H1 (cell line): ENCODE measurements around the gene SUCNR1. TPM values are rescaled to one million over a fixed set of nuclear protein-coding genes. Genes with fewer than 3 reads are reported as not detected.

Source experiments
- CTCF ChIA-PET: fragments of 300-600 bp; sonication (Branson Sonifier 250); formaldehyde crosslinking; loops from one replicate; lab custom pipeline; 2021; ENCODE audit not compliant: partially characterized antibody; lab: Charles Lee
- POLR2A ChIA-PET: fragments of 300-600 bp; sonication (Branson Sonifier 250); formaldehyde crosslinking; loops from one replicate; lab custom pipeline; 2021; ENCODE audit warnings: inconsistent platforms; ENCODE audit not compliant: partially characterized antibody; lab: Charles Lee
- DNase-seq, 2 experiments: peaks; one replicate each; pipeline versions ENCODE4 v3.0.0 to v3.0.0-alpha.2; 2010 to 2022; ENCODE audit warnings: low spot score in 2 of 2, low read depth in 1 of 2, mixed read lengths in 1 of 2
- FAIRE-seq: peaks from 2 replicates; lab custom pipeline; 2011; peaks lifted over from hg19 to GRCh38; lab: Jason Lieb, UNC
- H2AFZ ChIP-seq: 2 replicates; pipeline ENCODE4 v1.8.1; 2012; ENCODE audit warnings: low read length, inconsistent platforms
- H2AK5ac ChIP-seq: 2 replicates; pipeline ENCODE4 v1.6.1; 2013; ENCODE audit warnings: low read depth, low read length
- H2BK120ac ChIP-seq: replicated peaks from 2 replicates; pipeline ENCODE3; 2013; ENCODE audit warnings: low read depth, low read length, inconsistent platforms
- H2BK12ac ChIP-seq: 2 replicates; pipeline ENCODE4 v1.6.1; 2013; ENCODE audit warnings: low read depth, low read length
- H2BK15ac ChIP-seq: 2 replicates; pipeline ENCODE4 v1.6.1; 2013; ENCODE audit warnings: low read length
- H2BK20ac ChIP-seq: 2 replicates; pipeline ENCODE4 v1.6.1; 2013; ENCODE audit warnings: low read length
- H2BK5ac ChIP-seq: 2 replicates; pipeline ENCODE4 v1.6.1; 2013; ENCODE audit warnings: low read depth, low read length
- H3K14ac ChIP-seq: 2 replicates; pipeline ENCODE4 v1.6.1; 2013; ENCODE audit warnings: inconsistent platforms; ENCODE audit not compliant: insufficient read length
- H3K18ac ChIP-seq: 2 replicates; pipeline ENCODE4 v1.6.1; 2013; ENCODE audit warnings: low read length; ENCODE audit errors: extremely low read depth
- H3K23ac ChIP-seq: 2 replicates; pipeline ENCODE4 v1.6.1; 2013; ENCODE audit warnings: inconsistent platforms; ENCODE audit not compliant: insufficient read length
- H3K23me2 ChIP-seq: 2 replicates; pipeline ENCODE4 v1.6.1; 2013; ENCODE audit warnings: low read depth, low read length
- H3K27ac ChIP-seq: 2 replicates; pipeline ENCODE4 v1.6.1; 2011; ENCODE audit warnings: low read depth, low read length, inconsistent platforms
- H3K27me3 ChIP-seq, 4 experiments: replicated peaks in 1 of 4; 1 replicate in 1 of 4; 2 replicates in 3 of 4; pipeline versions ENCODE4 v1.6.1 to v1.8.1; 2011 to 2013; ENCODE audit warnings: low read length in 3 of 4, mild to moderate bottlenecking in 3 of 4, inconsistent platforms in 2 of 4, mixed read lengths in 2 of 4, moderate library complexity in 1 of 4; ENCODE audit not compliant: control insufficient read depth in 3 of 4, insufficient read depth in 3 of 4; ENCODE audit errors: extremely low read depth in 1 of 4
- H3K36me3 ChIP-seq, 4 experiments: 2 replicates each; pipeline versions ENCODE4 v1.6.1 to v1.8.1; 2011 to 2013; ENCODE audit warnings: mild to moderate bottlenecking in 4 of 4, low read length in 3 of 4, moderate library complexity in 2 of 4, control low read depth in 1 of 4, inconsistent platforms in 1 of 4; ENCODE audit not compliant: insufficient read depth in 4 of 4, control insufficient read depth in 2 of 4
- H3K4ac ChIP-seq: replicated peaks from 2 replicates; pipeline ENCODE3; 2013; ENCODE audit warnings: low read length, low read depth, mixed read lengths, inconsistent platforms; ENCODE audit not compliant: insufficient read length
- H3K4me1 ChIP-seq, 4 experiments: replicated peaks in 1 of 4; 1 replicate in 1 of 4; 2 replicates in 3 of 4; pipeline versions ENCODE4 v1.6.1 to v1.8.1; 2011 to 2013; ENCODE audit warnings: low read length in 3 of 4, inconsistent platforms in 2 of 4, mixed read lengths in 1 of 4; ENCODE audit not compliant: insufficient read depth in 4 of 4, control insufficient read depth in 3 of 4
- H3K4me2 ChIP-seq, 2 experiments: 2 replicates each; pipeline versions ENCODE4 v1.6.1 to v1.8.1; 2011 to 2013; ENCODE audit warnings: low read depth in 2 of 2, low read length in 2 of 2, control low read depth in 1 of 2, inconsistent platforms in 1 of 2, mild to moderate bottlenecking in 1 of 2; ENCODE audit not compliant: insufficient read depth in 1 of 2
- H3K4me3 ChIP-seq, 4 experiments: fragments of 200-600, 300-600 bp in 1 of 4; sonication (generic), shearing (Covaris generic), sonication (Bioruptor Twin) in 1 of 4; 2 replicates each; pipeline versions ENCODE4 v1.5.1 to v1.8.1; 2011 to 2016; ENCODE audit warnings: low read length in 4 of 4, low read depth in 3 of 4, control low read depth in 2 of 4, inconsistent platforms in 2 of 4, mild to moderate bottlenecking in 2 of 4, mixed read lengths in 1 of 4, moderate library complexity in 1 of 4; ENCODE audit not compliant: insufficient read depth in 2 of 4; ENCODE audit errors: extremely low read depth in 1 of 4
- H3K56ac ChIP-seq: replicated peaks from 2 replicates; pipeline ENCODE3; 2013; ENCODE audit warnings: low read depth, mild to moderate bottlenecking, mixed read lengths, low read length, inconsistent platforms; ENCODE audit not compliant: insufficient read length
- H3K79me1 ChIP-seq: 2 replicates; pipeline ENCODE4 v1.6.1; 2013; ENCODE audit warnings: low read depth, low read length, control low read depth
- H3K79me2 ChIP-seq, 2 experiments: 2 replicates each; pipeline versions ENCODE4 v1.6.1 to v1.8.1; 2012 to 2013; ENCODE audit warnings: low read length in 2 of 2, mild to moderate bottlenecking in 2 of 2, inconsistent platforms in 1 of 2; ENCODE audit not compliant: insufficient read depth in 2 of 2, control insufficient read depth in 1 of 2
- H3K9ac ChIP-seq, 4 experiments: replicated peaks in 1 of 4; 1 replicate in 1 of 4; 2 replicates in 3 of 4; pipeline versions ENCODE4 v1.6.1 to v1.8.1; 2011 to 2013; ENCODE audit warnings: low read depth in 3 of 4, low read length in 3 of 4, control low read depth in 2 of 4, mild to moderate bottlenecking in 2 of 4, moderate library complexity in 2 of 4, inconsistent platforms in 1 of 4; ENCODE audit errors: extremely low read depth in 1 of 4
- H3K9me3 ChIP-seq, 2 experiments: 2 replicates each; pipeline versions ENCODE4 v1.6.1 to v1.8.1; 2012 to 2013; ENCODE audit warnings: mild to moderate bottlenecking in 2 of 2, moderate library complexity in 2 of 2, control low read depth in 1 of 2, inconsistent platforms in 1 of 2, low read depth in 1 of 2, low read length in 1 of 2, mixed read lengths in 1 of 2; ENCODE audit not compliant: insufficient read depth in 2 of 2
- H4K20me1 ChIP-seq, 2 experiments: replicated peaks in 1 of 2; 2 replicates each; pipeline versions ENCODE3 to v1.8.1; 2011 to 2013; ENCODE audit warnings: inconsistent platforms in 2 of 2, low read length in 2 of 2, mild to moderate bottlenecking in 1 of 2; ENCODE audit not compliant: insufficient read depth in 2 of 2, control insufficient read depth in 1 of 2
- H4K5ac ChIP-seq: 2 replicates; pipeline ENCODE4 v1.6.1; 2013; ENCODE audit warnings: low read length, low read depth, mixed read lengths, inconsistent platforms; ENCODE audit not compliant: insufficient read length
- H4K8ac ChIP-seq: 2 replicates; pipeline ENCODE4 v1.8.0; 2013; ENCODE audit warnings: mild to moderate bottlenecking, moderate library complexity, low read length, inconsistent platforms; ENCODE audit not compliant: insufficient read depth; ENCODE audit errors: extremely low read depth
- H4K91ac ChIP-seq: replicated peaks from 2 replicates; pipeline ENCODE3; 2013; ENCODE audit warnings: low read length, mixed read lengths, inconsistent platforms; ENCODE audit not compliant: insufficient read length
- CBX8 ChIP-seq: fragments of 300-800, 300-1000 bp; sonication (generic); IDR thresholded peaks from 2 replicates; pipeline ENCODE4 v1.7.1; 2016; ENCODE audit warnings: low read depth, low read length, borderline replicate concordance
- GABPA ChIP-seq: IDR thresholded peaks from 2 replicates; pipeline ENCODE4 v1.6.1; 2011; ENCODE audit warnings: mild to moderate bottlenecking, low read length, moderate library complexity, borderline replicate concordance; ENCODE audit not compliant: insufficient read depth
- GTF2F1 ChIP-seq: IDR thresholded peaks from 2 replicates; pipeline ENCODE4 v1.6.1; 2012; ENCODE audit warnings: low read depth, low read length, improper control_type of control experiment, borderline replicate concordance
- JUN ChIP-seq: IDR thresholded peaks from 2 replicates; pipeline ENCODE4 v1.6.1; 2011; ENCODE audit warnings: low read depth, mild to moderate bottlenecking, improper control_type of control experiment, low read length
- JUND ChIP-seq: IDR thresholded peaks from 2 replicates; pipeline ENCODE4 v1.6.1; 2011; ENCODE audit warnings: mild to moderate bottlenecking, improper control_type of control experiment, low read length
- POLR2AphosphoS5 ChIP-seq: IDR thresholded peaks from 2 replicates; pipeline ENCODE4 v1.6.1; 2011; ENCODE audit warnings: low read depth, low read length
- SIN3A ChIP-seq, 2 experiments: IDR thresholded peaks in 1 of 2; conservative IDR thresholded peaks in 1 of 2; 2 replicates each; pipeline ENCODE4 v1.6.1; 2011 to 2012; ENCODE audit warnings: low read length in 2 of 2, improper control_type of control experiment in 1 of 2, low read depth in 1 of 2, mild to moderate bottlenecking in 1 of 2
- SIX5 ChIP-seq: IDR thresholded peaks from 2 replicates; pipeline ENCODE4 v1.6.1; 2011; ENCODE audit warnings: mild to moderate bottlenecking, low read depth, low read length
- SP2 ChIP-seq: IDR thresholded peaks from 2 replicates; pipeline ENCODE4 v1.6.1; 2012; ENCODE audit warnings: mild to moderate bottlenecking, low read length, inconsistent platforms
- TAF1 ChIP-seq: IDR thresholded peaks from 2 replicates; pipeline ENCODE4 v1.6.1; 2011; ENCODE audit warnings: mild to moderate bottlenecking, low read depth, low read length
- WGBS, 2 experiments: shearing (Covaris generic) in 1 of 2; methylation state at CpG; one replicate each; pipeline versions ENCODE4 v1.1.6 to v1.1.7; 2013 to 2015; ENCODE audit warnings: low lambda C conversion rate in 2 of 2, mixed read lengths in 2 of 2, inconsistent platforms in 1 of 2, low coverage in 1 of 2, missing lambda C conversion rate in 1 of 2; ENCODE audit not compliant: insufficient replicate concordance in 2 of 2, insufficient coverage in 1 of 2, insufficient read length in 1 of 2; ENCODE audit errors: extremely low coverage in 1 of 2, missing lambda C conversion rate in 1 of 2; 5-methylcytosine and 5-hydroxymethylcytosine counted together
- polyA plus RNA-seq, 7 experiments: library from polyadenylated mRNA; depleted of rRNA in 3 of 7; stranded (reverse) in 5 of 7; unstranded in 2 of 7; fragments of >200 nt in 5 of 7; fragments of 200-250 nt in 2 of 7; gene quantifications; 1 replicate in 5 of 7; 2 replicates in 1 of 7; 4 replicates in 1 of 7; pipeline versions ENCODE4 v1.2.1 to v1.2.3, GENCODE V29; 2011 to 2013; ENCODE audit warnings: missing spikeins in 2 of 7, mixed read lengths in 2 of 7
- total RNA-seq: library from RNA; stranded (reverse); fragmentation: NEBNext Ultra II Directional; extraction: Animal tissue kit (Norgen Biotek cat#: 25700); gene quantifications from 2 replicates; pipeline ENCODE4 v1.2.1, GENCODE V29; 2021
- TF ChIP-seq, protein P1 (sequence below): IDR thresholded peaks from 2 replicates; pipeline ENCODE4 v1.6.1; 2012; ENCODE audit warnings: low read length, inconsistent platforms

The SUCNR1 gene
- total and polyA plus RNA-seq, 2 of the 8 experiments (the other 6 are each of a cell fraction or from before 2014, with no cell fraction given) = not detected

DNA sequence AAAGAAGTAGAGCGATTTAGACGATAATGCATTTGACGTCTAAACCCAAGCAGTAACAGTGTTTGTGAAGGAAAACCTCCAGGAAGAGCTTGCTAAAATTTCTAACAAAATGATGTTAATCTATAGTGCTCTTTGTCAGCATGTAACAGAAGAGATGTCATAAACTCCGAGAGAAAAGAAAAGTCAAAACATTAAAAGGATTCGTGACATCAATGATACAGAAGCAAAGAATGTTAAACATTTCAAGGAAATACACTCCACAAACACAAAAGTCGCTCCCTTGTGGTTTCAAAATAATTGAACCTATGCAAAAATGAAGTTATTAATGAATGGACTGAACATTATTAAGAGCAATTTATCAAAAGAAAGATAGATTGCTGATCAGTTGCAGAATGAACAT is 31.6 kb upstream of the SUCNR1 start:
- Histone ChIP-seq H4K20me1 (no peaks in the 10 kb centered on the region), H2AK5ac (no peak overlapping the region), H2BK15ac (no peak overlapping the region), H3K23me2 (no peaks in the 10 kb centered on the region), H2AFZ (no peak overlapping the region), H2BK20ac (no peak overlapping the region), H3K36me3 (no peaks in the 10 kb centered on the region), H4K5ac (no peak overlapping the region), H3K4me1 (0 out of 7 replicates have a peak, but pooled peaks cover 0 to 3% (median 0%) of the 10 kb centered on the region in 4 experiments), H3K56ac (no peak overlapping the region), H3K27ac (no peak overlapping the region), H3K14ac (no peak overlapping the region), H2BK5ac (no peak overlapping the region), H3K79me2 (no peaks in the 10 kb centered on the region), H2BK120ac (no peak overlapping the region), H3K4me2 (no peak overlapping the region), H4K91ac (no peak overlapping the region), H3K27me3 (peaks cover 0 to 1% (median 0%) of the 10 kb centered on the region in 4 experiments; a peak in 1 of 7 replicates), H3K9me3 (no peaks in the 10 kb centered on the region), H3K79me1 (no peaks in the 10 kb centered on the region), H3K18ac (no peak overlapping the region), H4K8ac (no peak overlapping the region), H3K4ac (no peak overlapping the region), H3K4me3 (no peak overlapping the region), H2BK12ac (no peak overlapping the region), H3K23ac (no peak overlapping the region), H3K9ac (no peak overlapping the region)
- POLR2A ChIA-PET = no interaction called here
- whole genome bisulfite sequencing, 2 experiments = 86% methylated on average over 6 of the region's 6 CpGs; no CpG with 5 or more reads in 1 of the 2 experiments
- FAIRE-seq (no peak), DNase-seq (no peak)
- CTCF ChIA-PET = interaction anchor here (0.7 kb wide), 2 partner anchors 60 to 354 kb away, joined by 3 read pairs; no protein-coding TSS in a partner anchor
- no peak for TF ChIP-seq JUND
- TF ChIP-seq CBX8 = no peak
- TF ChIP-seq SP2 = no peak
- TF ChIP-seq JUN = no peak
- no peak for TF ChIP-seq GTF2F1
- no peak for TF ChIP-seq SIN3A (conservative IDR thresholded peaks at IDR 0.05 in 1 of 2, IDR thresholded peaks at IDR 0.05 in 1 of 2; ENCODE audit: low read depth in 1 of 2, low read length in 2 of 2)
- TF ChIP-seq SIX5 = no peak
- TF ChIP-seq, protein P1, sequence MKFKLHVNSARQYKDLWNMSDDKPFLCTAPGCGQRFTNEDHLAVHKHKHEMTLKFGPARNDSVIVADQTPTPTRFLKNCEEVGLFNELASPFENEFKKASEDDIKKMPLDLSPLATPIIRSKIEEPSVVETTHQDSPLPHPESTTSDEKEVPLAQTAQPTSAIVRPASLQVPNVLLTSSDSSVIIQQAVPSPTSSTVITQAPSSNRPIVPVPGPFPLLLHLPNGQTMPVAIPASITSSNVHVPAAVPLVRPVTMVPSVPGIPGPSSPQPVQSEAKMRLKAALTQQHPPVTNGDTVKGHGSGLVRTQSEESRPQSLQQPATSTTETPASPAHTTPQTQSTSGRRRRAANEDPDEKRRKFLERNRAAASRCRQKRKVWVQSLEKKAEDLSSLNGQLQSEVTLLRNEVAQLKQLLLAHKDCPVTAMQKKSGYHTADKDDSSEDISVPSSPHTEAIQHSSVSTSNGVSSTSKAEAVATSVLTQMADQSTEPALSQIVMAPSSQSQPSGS = no peak
- TF ChIP-seq GABPA = no peak
- TF ChIP-seq TAF1 = no peak
- TF ChIP-seq POLR2AphosphoS5 = no peak
